GM19239 (cell line): ENCODE data around the gene DUSP8.
"Not testable (repeated sequence)": the region's sequence is repeated elsewhere in the genome, so short reads cannot be mapped to it uniquely, and the experiment has no call there.

ENCODE experiments used
- DNase-seq: peaks from one replicate; pipeline ENCODE4 v3.0.0; 2011; ENCODE audit warnings: low spot score; ENCODE audit not compliant: insufficient read length
- FAIRE-seq: peaks from 2 replicates; lab custom pipeline; 2011; peaks lifted over from hg19 to GRCh38; lab: Jason Lieb, UNC

DUSP8 gene

DNA sequence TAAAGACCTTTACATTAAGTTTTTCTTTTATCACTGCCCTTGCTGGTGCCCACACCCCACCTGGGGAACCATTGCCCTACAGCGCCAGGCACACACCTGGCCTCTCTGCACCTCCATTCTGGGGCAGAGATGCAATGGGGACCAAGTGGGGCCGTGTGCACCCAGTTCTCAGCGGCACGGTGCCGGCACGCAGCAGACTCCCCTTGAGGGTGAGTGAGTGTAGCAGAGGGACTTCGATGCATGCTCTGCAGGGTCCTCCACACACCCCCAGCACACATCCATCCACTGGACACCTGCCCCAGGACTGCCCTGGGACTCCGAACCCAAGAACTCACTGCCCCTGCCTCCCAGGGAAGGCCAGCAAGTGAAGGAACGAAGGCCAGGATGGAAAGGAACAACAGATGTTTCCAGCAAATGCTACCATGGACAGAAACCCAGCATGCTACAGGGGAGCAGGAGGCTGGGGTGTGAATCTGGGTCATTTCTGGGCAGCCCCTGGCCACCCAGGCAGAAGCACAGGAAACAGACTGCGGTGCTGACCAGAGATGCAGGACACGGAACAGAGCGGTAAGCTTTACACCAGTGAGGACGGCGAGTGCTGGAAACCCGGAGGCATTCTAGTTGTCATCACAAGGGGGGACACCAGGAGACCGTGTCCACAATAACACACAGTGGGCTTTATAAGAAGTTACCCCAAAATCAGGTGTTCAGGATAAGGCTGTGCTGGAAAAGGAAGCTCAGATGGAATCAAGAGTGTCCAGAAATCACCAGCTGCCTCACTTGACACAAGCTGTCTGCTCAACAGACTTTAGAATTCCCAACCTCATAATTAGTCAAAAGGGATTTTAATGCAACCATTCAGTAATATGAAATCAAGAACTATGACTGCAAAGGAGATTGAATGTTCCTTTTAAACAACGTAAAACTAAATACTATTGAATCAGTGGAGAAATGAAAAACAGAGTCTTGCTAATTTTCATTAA is 52.8 kb downstream of the DUSP8 start:
- no peak for DNase-seq
- no peak for FAIRE-seq

DNA sequence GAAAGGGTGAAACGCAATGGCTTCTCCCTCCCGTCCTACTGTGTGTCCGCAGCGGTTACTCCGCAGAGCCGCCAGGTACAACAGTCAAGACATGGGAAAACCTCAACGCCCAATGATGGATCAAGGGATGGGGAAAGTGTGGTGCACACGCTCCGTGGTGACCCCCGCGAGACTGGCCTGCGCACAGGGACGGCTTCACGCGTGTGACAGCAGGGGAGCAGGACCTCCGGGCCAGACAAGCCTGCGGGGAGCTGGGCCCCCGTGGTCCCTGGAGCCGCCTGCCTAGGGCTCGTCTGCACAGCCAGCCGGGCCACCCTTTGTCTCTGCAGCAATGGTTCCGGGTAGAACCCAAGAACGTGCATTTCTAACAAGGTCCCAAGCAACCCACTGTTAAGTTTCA is 53.8 kb downstream of the DUSP8 start:
- FAIRE-seq, result no peak
- DNase-seq, result no peak

DNA sequence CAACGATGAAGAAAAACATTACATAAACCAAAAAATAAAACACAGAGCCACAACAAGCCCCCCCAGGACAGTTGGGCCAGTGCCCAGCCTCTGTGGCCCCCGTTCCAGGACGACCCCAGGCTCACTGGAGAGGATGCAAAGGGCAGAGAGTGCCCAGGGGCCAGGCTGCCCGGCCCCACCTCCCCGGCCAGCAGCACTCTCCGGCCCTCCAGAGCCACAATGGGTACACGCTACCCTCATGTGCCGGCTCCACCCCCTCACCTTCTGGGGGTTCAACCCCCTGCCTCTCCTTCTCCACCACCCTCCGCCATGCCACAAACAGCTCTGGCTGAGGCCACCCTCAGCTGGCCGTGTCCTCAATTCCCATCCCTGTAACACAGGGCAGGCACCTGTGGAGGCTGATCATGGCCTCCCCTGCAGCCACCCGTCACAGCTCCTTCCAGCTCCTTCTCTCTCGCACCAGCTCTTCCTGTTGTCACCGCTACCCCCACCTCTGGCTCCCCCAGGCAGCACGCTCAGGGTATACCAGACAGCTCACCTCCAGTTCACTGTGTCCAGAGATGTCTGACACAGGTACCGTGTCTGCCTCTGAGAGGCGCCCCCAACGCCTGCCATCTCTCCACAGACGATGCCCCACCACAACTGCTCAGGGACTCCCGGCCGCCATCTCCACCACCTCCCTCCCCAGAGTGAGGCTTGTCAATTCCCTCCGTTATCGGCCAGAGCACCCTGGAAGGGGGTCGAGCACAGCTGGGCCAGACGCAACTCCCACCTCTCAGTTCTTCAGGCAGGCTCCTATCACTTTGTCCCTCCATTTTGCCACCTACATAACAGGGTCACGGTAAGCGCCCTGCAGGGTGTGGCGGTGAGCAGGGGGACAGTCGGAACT is 54.7 kb downstream of the DUSP8 start:
- FAIRE-seq (no peak), DNase-seq (no peak)

DNA sequence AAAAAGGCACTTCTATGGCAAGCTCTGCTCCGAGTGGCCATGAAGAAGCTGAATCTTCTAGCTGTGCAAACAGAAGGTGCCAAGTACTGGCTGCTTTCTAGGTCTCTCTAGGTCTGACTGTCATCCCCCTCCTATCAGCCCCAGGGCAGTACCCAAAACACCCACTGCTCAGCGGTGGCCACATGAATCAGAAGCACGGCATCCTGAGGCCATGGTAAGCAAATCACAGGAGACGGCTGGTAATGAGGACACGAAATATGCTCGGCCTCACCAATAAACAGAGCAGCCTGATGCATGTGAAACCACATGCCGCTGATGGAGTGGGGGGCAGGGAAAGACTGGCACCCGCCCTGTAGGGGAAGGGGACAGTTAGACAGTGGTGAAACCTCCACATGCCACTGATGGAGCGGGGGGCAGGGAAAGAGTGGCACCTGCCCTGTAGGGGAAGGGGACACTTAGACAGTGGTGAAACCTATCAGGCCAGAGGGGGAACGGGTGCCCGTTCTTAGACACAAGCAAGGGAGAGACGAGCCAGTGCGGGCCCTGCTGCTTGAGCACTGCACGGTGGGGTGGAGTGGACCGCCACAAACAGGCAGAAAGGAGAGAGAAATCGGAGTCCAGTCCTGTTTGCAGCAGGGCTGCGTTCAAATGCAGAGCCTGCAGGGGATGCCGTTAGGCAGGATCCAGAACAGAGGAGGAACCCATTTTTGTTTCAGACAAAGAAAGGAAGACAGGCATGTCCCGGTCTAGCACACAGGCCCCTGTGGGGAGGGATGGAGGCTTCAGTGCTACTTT is 55.6 kb downstream of the DUSP8 start:
- no peak for FAIRE-seq

DNA sequence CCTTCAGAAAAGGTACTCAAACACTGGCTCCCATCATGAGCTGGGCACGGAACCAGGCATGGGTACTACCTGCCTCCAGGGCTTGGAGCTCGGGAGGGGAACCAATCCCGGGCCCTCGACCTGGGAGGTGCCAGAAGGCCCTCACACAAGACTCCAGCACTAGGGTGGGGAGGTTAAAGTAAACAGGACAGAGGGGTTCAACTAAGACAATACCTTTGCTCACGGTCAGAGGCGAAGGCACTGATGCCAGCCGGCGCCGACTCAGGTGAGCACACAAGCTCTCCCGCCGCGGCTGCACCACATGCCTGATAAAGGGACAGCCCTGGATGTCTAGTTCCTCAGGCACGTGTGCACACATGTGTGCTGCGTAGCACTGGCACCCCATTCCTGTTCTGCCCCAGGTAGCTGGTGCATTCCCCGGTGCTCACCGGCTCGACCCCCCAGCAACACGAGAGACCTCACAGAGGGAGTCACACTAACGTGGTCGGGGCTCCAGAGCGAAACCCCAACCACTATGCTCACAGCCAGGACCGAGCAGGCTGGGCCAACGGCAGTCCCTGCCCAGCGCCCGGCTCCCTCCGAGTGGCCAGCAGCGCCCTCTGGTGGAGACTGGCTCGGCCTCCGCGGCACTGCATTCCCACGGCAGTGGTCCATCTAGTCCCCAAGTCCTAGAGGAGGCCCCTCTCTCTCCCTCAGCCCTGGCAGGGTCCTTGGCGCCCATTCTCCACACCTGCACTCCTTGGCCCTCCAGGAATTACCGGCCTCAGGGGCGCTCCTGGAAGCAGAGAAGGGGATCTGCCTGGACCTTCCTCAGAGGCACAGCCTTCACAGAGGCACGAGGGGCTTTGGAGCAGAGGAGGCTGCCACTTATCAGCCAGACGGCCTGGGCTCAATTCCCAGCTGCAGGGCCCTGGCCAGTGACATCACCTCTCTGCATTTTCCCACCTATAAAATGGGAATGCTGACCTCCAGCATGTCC is 56.7 kb downstream of the DUSP8 start:
- DNase-seq (peak; percentile 89), FAIRE-seq (peak; percentile 14)

More for the DNA sequence above, 55.6 kb downstream of the DUSP8 start:
- DNase-seq, result no peak

DNA sequence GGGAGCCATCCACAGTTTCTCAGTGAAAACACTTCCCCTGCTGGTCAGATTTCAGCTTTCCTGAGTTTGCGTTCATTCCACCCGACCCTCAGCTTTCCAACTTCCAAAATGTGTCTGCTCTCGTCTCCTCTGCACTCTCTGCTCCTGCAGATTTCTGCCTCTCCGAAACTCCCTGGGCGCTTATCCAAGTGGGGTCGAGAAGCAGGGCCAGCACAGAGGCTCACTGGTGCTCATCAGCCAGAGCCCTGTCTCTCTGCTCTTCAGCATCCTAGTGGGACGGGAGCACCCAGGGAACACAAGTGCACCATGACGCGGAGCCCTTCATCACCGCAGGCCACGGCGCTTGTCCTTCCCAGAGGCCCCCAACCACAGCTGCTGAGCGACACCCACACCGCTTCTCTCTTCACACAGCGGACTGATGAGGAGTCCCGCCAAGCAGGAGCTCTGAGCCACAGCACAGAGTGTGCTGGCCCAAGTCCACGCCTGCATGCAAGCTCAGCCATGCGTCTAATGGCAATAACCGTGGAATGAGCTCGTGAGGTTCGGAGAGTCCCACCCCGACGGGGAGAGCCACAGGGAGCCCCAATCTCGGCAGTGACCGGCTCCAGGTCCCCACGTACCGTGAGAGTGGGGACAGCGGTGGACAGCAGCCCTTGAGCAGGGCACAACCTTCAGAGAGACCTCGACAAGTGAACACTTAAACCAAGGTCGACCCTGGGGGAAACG is 57.6 kb downstream of the DUSP8 start:
- DNase-seq (no peak), FAIRE-seq (no peak)

DNA sequence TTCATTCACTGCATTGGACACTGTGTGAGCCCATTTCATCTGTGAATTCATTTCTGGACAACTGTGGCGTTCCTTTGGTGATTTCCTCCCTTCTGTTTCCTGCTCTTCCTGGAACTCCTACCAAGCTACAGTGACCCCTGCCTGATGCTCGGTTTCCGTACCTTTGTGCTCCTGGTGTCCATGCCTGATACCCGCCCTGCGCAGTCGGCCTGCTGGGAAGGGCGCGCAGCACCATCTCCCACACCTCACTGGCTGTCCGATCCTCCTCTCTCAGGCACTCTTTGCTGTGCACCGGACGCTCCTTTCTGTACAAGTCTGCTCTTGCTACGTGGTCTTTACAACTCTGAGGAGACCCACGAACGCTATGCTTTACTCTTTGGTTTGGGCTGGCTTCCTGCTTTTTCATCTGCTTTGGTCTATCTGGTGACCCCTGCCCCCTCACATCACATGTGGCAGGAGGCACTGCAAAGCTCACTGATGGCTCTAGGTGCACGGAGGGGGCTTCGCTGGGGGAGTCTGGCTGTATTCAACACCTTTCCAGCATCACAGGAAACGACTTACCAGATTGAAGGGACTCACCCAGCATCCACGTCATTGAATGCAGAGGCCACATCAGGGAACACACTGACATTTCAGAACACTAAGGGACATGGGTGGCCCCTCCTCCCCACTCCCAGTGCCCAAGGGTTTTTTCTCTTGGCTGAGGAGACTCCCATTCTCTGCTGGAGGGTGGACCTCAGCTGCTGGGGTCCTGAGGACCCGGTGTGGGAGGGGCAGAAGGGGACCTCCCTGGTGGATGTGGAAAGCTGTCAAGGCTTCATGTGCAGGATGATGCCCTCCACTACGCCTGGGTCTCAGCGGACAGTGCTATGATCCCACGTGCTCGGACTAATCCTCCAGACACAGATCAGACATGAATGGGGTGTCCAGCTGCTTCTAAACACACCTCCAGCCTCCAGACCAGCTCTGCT is 58.5 kb downstream of the DUSP8 start:
- FAIRE-seq, result no peak
- DNase-seq, result no peak

DNA sequence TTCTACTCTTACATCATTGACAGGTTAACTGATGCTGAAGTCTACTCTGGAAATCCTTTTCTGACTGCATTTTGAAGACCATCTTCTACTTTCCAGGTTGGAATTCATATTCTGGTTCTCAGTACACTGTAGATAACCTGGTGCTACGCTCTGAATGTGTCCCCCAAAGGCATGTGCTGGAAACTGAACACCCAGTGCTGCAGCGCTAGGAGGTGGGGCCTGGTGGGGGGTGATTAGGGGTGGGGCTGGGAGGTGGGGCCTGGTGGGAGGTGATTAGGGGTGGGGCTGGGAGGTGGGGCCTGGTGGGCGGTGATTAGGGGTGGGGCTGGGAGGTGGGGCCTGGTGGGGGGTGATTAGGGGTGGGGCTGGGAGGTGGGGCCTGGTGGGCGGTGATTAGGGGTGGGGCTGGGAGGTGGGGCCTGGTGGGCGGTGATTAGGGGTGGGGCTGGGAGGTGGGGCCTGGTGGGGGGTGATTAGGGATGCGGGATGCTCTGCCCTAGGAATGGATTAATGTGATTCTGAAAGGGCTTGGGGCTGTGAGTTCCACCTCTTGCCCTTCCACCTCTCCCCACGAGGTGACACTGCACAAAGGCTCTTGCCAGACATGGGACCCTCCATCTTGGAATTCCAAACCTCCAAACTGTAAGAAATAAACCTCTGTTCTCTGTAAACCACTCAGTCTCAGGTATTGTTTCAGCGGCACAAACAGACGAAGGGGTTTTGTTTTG is 59.4 kb downstream of the DUSP8 start:
- not testable (repeated sequence) for FAIRE-seq, DNase-seq

DNA sequence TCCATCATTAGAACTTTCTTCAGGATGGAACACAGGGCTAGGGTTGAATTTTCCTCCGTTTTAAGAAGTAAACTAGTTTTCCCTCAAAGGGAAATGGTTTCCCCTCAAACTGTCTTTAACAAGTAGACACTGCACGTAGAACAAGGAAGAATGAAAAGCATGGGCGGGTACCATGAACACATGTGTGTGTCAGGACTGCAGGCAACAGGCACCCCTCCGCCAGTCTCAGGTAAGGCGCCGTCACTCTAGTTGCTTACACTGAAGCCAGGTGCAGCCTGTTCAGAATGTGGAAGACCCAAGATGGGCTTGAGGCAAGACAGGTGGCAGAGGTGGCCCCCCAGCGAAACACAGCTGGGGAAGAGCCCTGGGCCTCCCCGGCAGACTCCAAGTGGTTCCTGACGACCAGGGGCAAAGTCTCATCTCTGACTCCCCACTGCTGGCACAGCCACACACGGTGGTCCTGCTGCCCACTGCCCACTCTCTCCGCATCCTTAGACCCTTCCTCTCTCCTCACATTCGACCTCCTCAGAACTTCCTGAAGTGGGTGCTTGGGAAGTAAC is 60.1 kb downstream of the DUSP8 start:
- DNase-seq (no peak), FAIRE-seq (no peak)

DNA sequence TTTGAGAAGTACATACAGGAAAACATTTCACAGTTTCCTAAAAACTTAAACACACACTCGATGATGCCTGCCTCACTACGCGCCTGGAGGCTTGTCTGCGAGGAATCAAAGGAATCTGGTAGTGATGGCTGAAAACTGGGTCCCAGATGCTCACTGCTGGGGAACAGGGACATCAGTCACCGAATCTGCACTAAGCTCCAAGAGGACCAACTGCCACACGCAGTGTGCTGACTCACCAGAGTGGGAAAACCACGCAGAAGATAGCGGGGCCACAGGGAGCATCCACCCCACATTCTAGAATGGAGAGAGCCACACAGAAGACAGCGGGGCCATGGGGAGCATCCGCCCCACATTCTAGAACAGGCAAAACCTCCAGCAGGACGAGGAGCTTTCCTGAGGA is 61.1 kb downstream of the DUSP8 start:
- DNase-seq (no peak), FAIRE-seq (no peak)

DNA sequence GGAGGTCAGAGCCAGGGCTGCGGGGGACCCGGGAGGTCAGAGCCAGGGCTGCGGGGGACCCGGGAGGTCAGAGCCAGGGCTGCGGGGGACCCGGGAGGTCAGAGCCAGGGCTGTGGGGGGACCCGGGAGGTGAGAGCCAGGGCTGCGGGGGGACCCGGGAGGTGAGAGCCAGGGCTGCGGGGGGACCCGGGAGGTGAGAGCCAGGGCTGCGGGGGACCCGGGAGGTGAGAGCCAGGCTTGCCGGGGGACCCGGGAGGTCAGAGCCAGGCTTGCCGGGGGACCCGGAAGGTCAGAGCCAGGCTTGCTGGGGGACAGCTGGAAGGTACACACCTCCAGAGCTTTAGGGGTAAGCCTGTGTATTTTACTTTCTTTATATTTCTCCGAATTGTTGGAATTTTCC is 61.7 kb downstream of the DUSP8 start:
- not testable (repeated sequence) for DNase-seq

DNA sequence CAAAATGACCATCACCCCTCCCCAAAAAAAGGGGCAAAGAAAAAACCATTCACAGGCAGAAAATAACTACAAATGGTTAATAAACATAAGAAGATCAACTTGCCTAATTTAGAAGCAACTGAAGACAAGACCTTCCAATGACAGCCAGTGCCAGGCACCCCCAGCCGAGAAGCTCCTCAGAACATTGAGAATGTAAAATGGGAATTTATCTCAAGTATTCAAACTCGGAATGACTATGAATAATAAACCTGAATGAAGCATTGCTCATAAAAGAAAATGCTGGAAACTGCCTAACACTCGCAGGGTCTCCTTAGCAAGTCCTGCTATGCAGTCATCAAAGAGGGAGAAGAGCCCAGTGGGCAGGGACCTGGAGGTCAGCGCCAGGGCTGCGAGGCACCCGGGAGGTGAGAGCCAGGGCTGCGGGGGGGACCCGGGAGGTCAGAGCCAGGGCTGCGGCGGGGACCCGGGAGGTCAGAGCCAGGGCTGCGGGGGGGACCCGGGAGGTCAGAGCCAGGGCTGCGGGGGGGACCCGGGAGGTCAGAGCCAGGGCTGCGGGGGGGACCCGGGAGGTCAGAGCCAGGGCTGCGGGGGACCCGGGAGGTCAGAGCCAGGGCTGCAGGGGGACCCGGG is 62.3 kb downstream of the DUSP8 start:
- DNase-seq, result no peak
- FAIRE-seq, result no peak

More for the DNA sequence above, 61.7 kb downstream of the DUSP8 start:
- not testable (repeated sequence) for FAIRE-seq

DNA sequence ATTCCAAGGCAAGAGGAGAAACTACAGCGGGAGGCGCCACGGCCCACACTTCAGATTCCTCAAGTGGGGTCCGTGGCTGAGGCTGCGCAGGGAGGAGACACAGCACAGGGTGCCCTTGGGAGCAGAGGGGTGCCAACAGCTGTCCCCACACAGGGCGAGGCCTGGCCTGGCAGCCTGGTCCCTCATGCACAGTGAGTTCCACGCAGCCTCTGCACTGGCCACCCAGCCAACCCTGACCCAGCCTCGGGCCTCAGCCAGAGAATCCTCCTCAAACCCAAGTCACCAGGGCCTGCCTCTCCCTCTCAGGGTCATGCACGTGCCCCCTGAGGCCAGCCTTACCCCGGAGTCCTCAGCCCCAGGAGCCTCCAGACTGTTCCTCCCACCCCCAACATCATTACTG is 63.1 kb downstream of the DUSP8 start:
- DNase-seq (no peak), FAIRE-seq (no peak)

DNA sequence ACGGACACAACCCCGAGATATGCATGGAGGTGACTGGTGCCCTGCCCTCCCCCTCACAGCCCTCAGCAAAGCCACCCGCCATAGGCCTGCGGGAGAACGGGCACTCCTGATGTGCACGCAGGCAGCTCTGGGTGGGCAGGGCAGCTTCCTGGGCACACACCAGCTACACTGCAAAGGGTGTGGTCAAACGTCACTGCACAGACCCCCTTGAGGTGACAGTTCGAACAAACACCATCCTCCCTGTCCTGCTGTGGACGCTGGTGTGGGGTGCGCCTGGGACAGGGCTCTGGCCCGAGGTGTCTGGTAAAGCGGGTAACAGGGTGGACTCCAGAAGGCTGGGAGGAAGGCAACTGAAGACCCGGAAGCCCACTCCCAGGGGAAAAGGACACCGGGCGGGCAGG is 63.6 kb downstream of the DUSP8 start:
- FAIRE-seq, result no peak
- no peak for DNase-seq

DNA sequence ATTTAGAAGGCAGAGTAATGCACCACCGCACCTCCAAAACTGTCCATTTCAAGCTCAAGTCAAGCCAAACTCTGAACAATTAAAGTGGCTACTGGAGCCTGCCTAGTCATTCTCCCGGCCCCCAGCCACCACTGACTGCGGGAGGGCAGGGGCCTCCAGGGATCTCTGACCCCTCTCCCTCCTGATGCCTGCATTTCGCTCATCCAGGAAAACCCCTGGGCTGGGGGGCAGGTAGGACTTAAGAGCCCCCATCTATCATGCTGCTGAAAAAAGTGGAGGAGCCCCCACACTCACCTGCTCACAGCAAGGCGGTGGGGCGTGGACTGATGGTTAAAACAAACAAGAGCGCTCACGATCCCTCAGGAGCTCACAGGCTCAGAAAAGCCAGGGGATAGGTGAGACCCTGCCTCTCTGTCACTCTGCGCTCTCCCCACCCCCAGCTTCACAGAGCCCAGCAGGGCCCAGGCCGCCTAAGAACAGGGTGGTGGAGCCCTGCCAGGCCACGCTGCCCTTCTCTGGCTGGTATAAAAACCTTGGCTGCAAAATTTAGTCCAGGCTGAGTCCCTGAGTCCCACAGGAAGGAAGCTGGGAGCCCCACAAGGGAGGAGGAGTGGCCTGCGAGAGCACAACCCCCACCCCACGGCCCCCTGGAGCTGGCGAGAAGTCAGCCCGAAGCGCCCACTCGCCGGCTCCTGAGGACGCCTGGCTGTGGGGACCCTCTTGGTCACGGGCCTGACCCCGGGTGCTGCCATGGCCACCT is 64.5 kb downstream of the DUSP8 start:
- DNase-seq, result no peak
- FAIRE-seq, result no peak
